K562 (cell line): ENCODE measurements around the gene ZBTB48.

ENCODE experiments used
- ARID4B ChIP-seq: sonication (generic); formaldehyde crosslinking; IDR thresholded peaks from 2 replicates; pipeline ENCODE4 v1.8.0; 2022; ENCODE audit warnings: mild to moderate bottlenecking, missing genetic modification reagents
- ZNF324 ChIP-seq: fragments of 250-450 bp; sonication (Bioruptor Pico); IDR thresholded peaks from 2 replicates; pipeline ENCODE4 v1.4.0; 2020; ENCODE audit warnings: mild to moderate bottlenecking

DNA sequence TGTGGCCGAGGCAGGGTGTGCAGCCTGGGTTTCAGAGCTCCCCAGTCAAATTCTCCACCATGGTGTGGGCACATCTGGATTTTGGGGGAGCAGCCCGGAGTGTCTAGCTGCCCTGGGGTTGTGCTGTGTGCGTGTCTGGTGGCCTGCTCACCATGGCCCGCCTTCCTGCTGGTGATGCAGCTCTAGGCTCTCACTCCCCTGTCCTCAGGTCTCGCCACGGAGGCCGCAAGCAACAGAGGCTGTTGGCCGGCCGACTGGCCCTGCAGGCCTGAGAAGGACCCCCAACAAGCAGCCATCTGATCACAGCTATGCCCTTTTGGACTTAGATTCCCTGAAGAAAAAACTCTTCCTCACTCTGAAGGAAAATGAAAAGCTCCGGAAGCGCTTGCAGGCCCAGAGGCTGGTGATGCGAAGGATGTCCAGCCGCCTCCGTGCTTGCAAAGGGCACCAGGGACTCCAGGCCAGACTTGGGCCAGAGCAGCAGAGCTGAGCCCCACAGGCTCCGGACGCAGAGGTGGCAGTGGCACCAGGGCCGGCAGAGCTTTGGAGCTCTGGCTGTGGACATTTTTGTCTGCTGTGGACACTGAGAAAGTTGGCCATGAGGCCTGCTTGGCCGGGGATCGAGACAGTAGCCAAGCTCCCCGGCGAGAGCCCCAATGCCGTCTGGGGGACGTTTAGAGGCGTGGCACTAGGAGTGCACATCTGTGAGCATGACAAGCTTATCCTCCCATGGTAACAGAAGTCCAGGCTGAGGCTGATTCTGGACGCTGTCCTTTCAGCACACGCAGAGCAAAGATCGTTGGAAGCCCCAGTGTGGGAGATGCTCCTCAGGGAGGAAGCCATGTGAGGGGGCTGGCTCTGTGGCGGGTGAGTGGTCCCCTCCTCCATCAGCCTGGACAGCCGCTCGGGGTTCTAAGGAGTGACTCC, 53.1 kb downstream of the ZBTB48 start:
- TF ChIP-seq ARID4B (CRISPR knock-in tag): no peak
- TF ChIP-seq ZNF324 (CRISPR knock-in tag): no peak
